ENCODE results near the gene SLC35D2. TPM values are rescaled to one million over a fixed set of nuclear protein-coding genes. Genes with fewer than 3 reads are reported as not detected.
A peak's percentile ranks its signal among the peaks of the same experiment; 100 is the strongest.
"Not testable (repeated sequence)": the region's sequence is repeated elsewhere in the genome, so short reads cannot be mapped to it uniquely, and the experiment has no call there.

SLC35D2 gene
- total RNA-seq, 1 donor from 2014 or later = 70.0 TPM

DNA sequence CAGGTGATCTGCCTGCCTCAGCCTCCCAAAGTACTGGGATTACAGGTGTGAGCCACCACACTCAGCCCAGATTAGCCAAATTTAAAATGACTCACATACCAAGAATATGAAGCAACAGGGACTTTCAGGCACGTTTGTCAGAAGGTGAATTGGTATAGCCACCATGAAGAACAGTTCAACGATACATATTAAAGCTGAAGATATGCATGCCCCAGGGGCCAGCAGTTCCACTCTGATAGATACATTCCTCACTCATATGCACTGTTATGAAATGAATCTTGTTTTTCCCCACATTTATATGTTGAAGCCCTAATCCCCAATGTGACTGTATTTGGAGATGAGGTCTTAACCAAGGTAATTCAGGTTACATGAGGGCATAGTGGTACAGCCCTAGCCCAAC is 22.5 kb downstream of the SLC35D2 start:
- DNase-seq (ENCODE audit: low spot score) = no peak

DNA sequence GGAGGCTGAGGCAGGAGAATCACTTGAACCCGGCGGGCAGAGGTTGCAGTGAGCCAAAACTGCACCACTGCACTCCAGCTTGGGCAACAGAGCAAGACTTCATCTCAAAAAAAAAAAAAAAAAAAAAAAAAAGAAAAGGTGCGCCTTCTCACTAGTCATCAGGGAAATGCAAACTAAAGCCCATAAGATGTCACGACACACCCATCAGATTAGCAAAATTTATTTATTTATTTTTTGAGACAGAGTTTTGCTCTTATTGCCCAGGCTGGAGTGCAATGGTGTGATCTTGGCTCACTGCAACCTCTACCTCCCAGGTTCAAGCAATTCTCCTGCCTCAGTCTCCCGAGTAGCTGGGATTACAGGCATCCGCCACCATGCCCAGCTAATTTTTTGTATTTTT is 23.0 kb downstream of the SLC35D2 start:
- DNase-seq (ENCODE audit: low spot score) = not testable (repeated sequence)

DNA sequence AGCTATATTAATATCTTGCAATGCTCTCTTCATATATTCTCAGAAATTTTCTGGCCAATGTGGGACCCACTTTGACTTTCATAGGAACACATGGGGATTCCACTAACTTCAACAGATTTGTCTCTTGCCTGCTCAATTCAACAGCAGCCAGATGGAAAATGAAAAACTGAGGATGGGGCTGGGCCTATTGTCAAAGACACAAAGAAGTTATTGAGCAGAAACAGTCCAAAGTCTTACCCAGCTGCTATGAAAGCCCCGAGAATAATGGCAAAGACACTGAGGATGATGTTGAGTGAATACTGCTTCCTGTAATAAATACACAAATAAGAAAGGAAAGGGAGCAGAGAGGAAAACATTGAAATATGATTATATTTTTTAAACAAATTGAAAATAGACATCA is 32.6 kb downstream of the SLC35D2 start:
- DNase-seq (ENCODE audit: low spot score) = no peak

DNA sequence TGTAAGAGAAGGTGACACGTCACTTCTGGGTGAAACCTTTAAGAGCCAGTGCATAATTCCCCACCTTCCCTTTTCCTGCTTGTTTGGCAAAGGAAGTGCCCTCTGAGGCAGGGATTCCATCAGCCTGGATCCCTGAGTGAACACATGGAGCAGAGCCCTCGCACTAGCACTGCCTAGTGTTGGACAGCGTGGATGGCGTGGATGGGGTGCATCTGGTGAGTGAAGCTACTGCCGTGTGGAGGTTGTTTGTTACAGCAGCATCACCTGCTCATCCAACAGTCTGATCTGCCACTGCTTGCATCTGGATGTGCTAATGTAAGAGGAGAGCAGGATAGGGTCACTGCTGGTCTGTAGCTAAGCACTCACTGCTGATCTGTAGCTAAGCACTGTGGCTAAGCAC is 35.2 kb downstream of the SLC35D2 start:
- no peak for DNase-seq (ENCODE audit: low spot score)

GRCh38 chr9:96345551-96345950 is 38.0 kb downstream of the SLC35D2 start:
- DNase-seq (ENCODE audit: low spot score) = no peak

DNA sequence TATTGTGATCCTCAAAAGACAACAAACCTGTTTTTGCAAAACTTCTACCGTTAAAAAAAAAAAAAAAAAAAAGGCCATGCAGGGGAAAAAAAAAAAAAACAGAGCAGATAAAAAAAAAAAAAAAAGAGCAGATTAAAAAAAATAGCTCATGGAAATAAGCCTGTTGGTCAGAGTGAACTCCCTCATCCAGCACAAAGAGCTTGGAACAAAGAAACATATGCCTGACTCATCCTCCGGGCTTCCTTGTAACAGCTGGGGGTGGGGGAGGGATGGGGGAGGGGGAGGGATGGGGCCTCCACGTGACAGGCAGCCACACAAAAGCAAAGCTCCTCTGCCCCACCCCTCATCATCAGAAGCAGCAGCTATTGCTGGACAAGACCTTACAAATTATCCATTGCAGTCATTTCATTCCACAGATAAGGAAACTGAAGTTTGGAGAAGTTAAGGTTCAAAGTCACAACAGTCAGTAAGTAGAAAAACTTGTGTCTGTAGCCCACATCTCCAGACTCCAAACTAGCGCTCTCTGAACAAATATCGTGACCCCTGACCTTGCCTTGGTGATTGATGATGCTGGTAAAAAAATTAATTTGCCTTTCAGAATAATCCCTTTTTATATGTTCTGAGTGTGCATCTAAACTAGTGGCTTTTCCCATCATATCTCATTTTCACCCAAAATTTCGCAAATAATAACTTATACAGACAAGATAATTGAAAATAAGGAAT is 38.9 kb downstream of the SLC35D2 start:
- peak; percentile 77 for DNase-seq (ENCODE audit: low spot score)

- no peak for DNase-seq (ENCODE audit: low spot score)
Observed at GRCh38 chr9:96343515-96344360, 39.8 kb downstream of the SLC35D2 start.

- peak; percentile 22 for DNase-seq (ENCODE audit: low spot score)
Observed at GRCh38 chr9:96342571-96343245, 40.8 kb downstream of the SLC35D2 start.

GRCh38 chr9:96340707-96341106 is 42.8 kb downstream of the SLC35D2 start:
- no peak for DNase-seq (ENCODE audit: low spot score)

DNA sequence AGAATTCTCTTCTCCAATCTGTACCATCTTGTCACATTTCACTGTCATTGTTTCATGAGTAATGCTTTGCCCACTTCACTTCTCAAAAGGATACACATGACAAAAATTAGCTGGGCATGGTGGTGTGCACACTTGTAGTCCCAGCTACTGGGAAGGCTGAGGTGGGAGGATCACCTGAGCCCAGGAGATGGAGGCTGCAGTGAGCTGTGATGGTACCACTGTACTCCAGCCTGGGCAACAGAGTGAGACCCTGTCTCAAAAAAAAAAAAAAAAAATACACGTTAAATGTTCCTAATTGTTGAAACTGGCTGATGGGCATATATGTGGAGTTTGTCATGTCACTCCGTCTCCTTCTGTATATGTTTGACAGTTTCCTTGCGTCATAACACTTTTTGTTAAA is 45.2 kb downstream of the SLC35D2 start:
- no peak for DNase-seq (ENCODE audit: low spot score)

GRCh38 chr9:96333958-96334357 is 49.6 kb downstream of the SLC35D2 start:
- no peak for DNase-seq (ENCODE audit: low spot score)

DNA sequence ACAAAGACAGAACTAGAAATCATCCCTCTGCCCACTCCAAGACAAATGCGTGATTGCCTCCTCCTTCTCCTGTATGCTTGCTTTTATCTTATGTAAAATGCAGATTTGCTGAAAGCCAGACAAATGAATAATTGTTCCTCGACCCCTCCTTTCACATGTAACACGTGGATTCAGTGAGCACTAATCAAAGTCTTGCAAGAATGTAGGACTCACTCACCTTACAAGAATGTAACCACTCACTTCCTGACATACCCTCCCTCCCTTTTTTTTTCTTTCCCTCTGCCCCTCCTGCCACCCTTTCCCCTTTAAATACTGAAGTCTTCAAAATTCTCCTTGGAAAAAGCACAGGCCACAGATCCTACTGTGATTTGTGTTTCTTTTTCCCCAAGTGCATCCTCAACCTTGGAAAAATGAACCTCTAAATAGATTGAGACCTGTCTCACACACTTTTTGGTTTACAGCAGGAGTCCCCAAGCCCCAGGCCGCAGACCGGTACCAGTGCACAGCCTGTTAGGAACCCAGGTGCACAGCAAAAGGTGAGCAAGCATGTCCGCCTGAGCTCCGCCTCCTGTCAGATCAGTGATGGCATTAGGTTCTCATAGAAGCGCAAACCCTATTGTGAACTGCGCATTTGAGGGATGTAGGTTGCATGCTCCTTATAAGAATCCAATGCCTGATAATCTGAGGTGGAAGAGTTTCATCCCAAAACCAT is 52.1 kb downstream of the SLC35D2 start:
- DNase-seq (ENCODE audit: low spot score) = no peak

GRCh38 chr9:96327694-96328352 is 55.7 kb downstream of the SLC35D2 start:
- peak; percentile 65 for DNase-seq (ENCODE audit: low spot score)

DNA sequence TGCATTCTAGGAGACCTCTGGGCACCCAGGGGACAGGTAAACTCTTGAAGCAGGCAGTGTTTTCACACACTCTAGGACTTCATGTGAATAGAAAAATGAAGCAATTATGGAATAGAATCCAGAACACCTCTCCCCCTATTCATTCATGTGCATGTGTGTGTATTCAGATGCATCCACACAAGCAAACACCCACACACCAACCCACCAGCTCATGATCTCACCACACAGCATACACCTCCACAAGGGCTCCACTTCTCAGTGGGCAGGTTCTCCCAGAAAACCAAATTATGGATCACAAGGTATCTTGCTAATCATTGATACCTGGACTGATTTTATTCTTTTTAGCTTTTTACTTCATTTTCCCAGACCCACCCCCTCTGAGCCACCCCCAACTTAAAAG is 60.3 kb downstream of the SLC35D2 start:
- no peak for DNase-seq (ENCODE audit: low spot score)

DNA sequence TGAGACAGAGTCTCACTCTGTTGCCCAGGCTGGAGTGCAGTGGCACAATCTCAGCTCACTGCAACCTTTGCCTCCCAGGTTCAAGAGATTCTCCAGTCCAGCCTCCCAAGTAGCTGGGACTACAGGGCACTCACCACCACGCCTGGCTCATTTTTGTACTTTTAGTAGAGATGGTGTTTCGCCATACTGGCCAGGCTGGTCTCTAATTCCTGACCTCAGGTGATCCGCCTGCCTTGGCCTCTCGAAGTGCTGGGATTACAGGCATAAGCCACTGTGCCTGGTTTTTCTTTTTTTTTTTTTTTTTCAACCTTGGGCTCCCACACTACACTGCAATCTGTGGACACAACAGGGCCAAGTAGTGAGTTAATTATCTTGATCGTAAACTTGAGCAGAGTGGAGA is 60.8 kb downstream of the SLC35D2 start:
- not testable (repeated sequence) for DNase-seq (ENCODE audit: low spot score)

GRCh38 chr9:96322210-96322609 is 61.3 kb downstream of the SLC35D2 start:
- not testable (repeated sequence) for DNase-seq (ENCODE audit: low spot score)

DNA sequence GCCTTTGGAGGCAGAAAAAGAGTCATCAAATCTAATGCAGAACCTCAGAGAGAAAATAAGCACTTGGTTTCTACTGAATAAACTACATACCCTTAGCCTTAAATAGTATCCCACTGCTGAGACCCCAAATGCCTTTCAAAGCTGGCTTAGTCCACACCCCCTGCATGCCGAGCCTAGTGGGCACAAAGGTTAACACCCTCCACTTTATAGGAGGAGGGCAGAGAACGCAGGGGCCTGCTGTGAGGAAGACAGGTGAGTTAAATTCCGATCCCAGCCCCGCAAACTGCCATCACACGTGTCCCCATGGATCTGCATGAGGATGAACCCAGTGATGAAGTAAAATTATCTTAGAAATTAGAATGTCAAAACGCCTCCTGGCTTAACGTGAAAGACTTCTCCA is 62.0 kb downstream of the SLC35D2 start:
- DNase-seq (ENCODE audit: low spot score) = no peak

- no peak for DNase-seq (ENCODE audit: low spot score)
Observed at GRCh38 chr9:96320749-96321280, 62.7 kb downstream of the SLC35D2 start.

- DNase-seq (ENCODE audit: low spot score) = no peak
Observed at GRCh38 chr9:96318921-96319565, 64.5 kb downstream of the SLC35D2 start.

- peak; percentile 54 for DNase-seq (ENCODE audit: low spot score)
Observed at GRCh38 chr9:96317335-96317980, 66.1 kb downstream of the SLC35D2 start.
